OCI-LY7 (cell line): Measurements from ENCODE around the gene PHRF1.

Source experiments
- CTCF ChIP-seq: fragments of 200-600 bp; sonication (generic); conservative IDR thresholded peaks from 2 replicates; pipeline ENCODE4 v1.5.1; 2014; ENCODE audit warnings: mild to moderate bottlenecking, antibody characterized with exemption, low read length, moderate library complexity, mixed read lengths
- EZH2phosphoT487 ChIP-seq: fragments of 200-600 bp; sonication (generic); IDR thresholded peaks from 2 replicates; pipeline ENCODE4 v1.6.1; 2018; ENCODE audit warnings: low read depth, borderline replicate concordance, mild to moderate bottlenecking, mixed run types, antibody characterized with exemption, low read length, moderate library complexity, mixed read lengths

- TF ChIP-seq CTCF (no peak), EZH2phosphoT487 (no peak)
Observed at GRCh38 chr11:656426-656825, 80.2 kb downstream of the PHRF1 start.
